Mesendoderm (in vitro differentiated cells): ENCODE data around the gene GRM5.

Experiments used
- DNase-seq: peaks from one replicate; pipeline ENCODE4 v3.0.0; 2013
- H2AK5ac ChIP-seq: 2 replicates; pipeline ENCODE4 v1.6.1; 2013; ENCODE audit warnings: low read length, inconsistent platforms
- H2BK120ac ChIP-seq: 2 replicates; pipeline ENCODE4 v1.6.1; 2013; ENCODE audit warnings: low read depth, mild to moderate bottlenecking, low read length, moderate library complexity, mixed read lengths
- H2BK15ac ChIP-seq: replicated peaks from 2 replicates; pipeline ENCODE4 v1.6.1; 2013; ENCODE audit warnings: low read depth, mild to moderate bottlenecking, moderate library complexity
- H2BK5ac ChIP-seq: 2 replicates; pipeline ENCODE4 v1.6.1; 2013; ENCODE audit warnings: low read length, inconsistent platforms
- H3K18ac ChIP-seq: 2 replicates; pipeline ENCODE4 v1.6.1; 2013; ENCODE audit warnings: mild to moderate bottlenecking, low read length, mixed read lengths
- H3K23ac ChIP-seq: one replicate; pipeline ENCODE4 v1.6.1; 2013; ENCODE audit warnings: low read length
- H3K27ac ChIP-seq: 2 replicates; pipeline ENCODE4 v1.5.1; 2013; ENCODE audit warnings: low read depth, mild to moderate bottlenecking, inconsistent platforms, low read length, moderate library complexity
- H3K27me3 ChIP-seq: 2 replicates; pipeline ENCODE4 v1.6.1; 2013; ENCODE audit warnings: low read length, control low read depth, mild to moderate bottlenecking, inconsistent platforms; ENCODE audit not compliant: insufficient read depth, poor library complexity
- H3K36me3 ChIP-seq: 2 replicates; pipeline ENCODE4 v1.6.1; 2013; ENCODE audit warnings: low read length, inconsistent platforms; ENCODE audit not compliant: control insufficient read depth, insufficient read depth
- H3K4ac ChIP-seq: one replicate; pipeline ENCODE4 v1.6.1; 2013; ENCODE audit warnings: low read depth, mild to moderate bottlenecking, low read length, moderate library complexity
- H3K4me1 ChIP-seq: 2 replicates; pipeline ENCODE4 v1.6.1; 2013; ENCODE audit warnings: low read depth, low read length, inconsistent platforms; ENCODE audit not compliant: control insufficient read depth
- H3K4me2 ChIP-seq: 2 replicates; pipeline ENCODE4 v1.6.1; 2013; ENCODE audit warnings: low read length
- H3K4me3 ChIP-seq: 2 replicates; pipeline ENCODE4 v1.5.1; 2013; ENCODE audit warnings: mild to moderate bottlenecking, low read length
- H3K56ac ChIP-seq: one replicate; pipeline ENCODE4 v1.6.1; 2013; ENCODE audit warnings: low read length
- H3K79me1 ChIP-seq: 2 replicates; pipeline ENCODE4 v1.6.1; 2013; ENCODE audit warnings: low read length, inconsistent platforms
- H3K79me2 ChIP-seq: 2 replicates; pipeline ENCODE4 v1.6.1; 2013; ENCODE audit warnings: mild to moderate bottlenecking, low read length; ENCODE audit not compliant: control insufficient read depth, insufficient read depth
- H3K9ac ChIP-seq: 2 replicates; pipeline ENCODE4 v1.6.1; 2013; ENCODE audit warnings: low read length, inconsistent platforms
- H4K5ac ChIP-seq: one replicate; pipeline ENCODE4 v1.6.1; 2013; ENCODE audit warnings: low read length
- H4K8ac ChIP-seq: one replicate; pipeline ENCODE4 v1.6.1; 2013; ENCODE audit warnings: low read depth, mild to moderate bottlenecking, control low read depth, low read length, moderate library complexity
- WGBS: extraction: QIAGEN DNeasy Blood & Tissue Kit; methylation state at CpG from one replicate; pipeline ENCODE4 v1.1.7; 2013; ENCODE audit warnings: low lambda C conversion rate, missing lambda C conversion rate; ENCODE audit not compliant: insufficient coverage; ENCODE audit errors: extremely low coverage; 5-methylcytosine and 5-hydroxymethylcytosine counted together

GRM5 gene

DNA sequence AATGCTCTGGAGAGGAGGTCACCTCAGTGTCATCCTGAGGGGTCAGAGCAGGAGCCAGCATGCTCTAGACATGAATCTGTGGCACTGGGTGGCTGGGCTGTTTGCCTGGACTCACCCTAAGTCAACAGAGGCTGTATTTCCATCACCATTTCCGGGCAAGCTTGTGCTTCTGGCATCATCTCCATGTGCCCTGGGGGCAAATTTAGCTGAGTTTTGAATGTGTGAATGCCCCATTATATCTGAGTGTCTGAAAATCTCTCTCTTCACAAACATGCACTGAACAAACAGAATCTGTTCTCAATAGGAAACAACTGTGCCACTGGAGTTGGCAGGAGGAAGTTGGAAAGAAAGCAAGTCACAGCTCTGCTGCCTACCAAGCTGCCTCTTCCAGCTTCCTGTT is 356.2 kb downstream of the GRM5 start:
- no peak overlapping the region for H4K8ac ChIP-seq
- no peak overlapping the region for H3K18ac ChIP-seq
- no peaks in the 10 kb centered on the region for H3K79me2 ChIP-seq
- H3K23ac ChIP-seq: no peak overlapping the region
- H3K36me3 ChIP-seq: no peaks in the 10 kb centered on the region
- H3K4ac ChIP-seq: no peak overlapping the region
- H4K5ac ChIP-seq: no peak overlapping the region
- no peak for DNase-seq
- H3K79me1 ChIP-seq: no peaks in the 10 kb centered on the region
- H2BK5ac ChIP-seq: no peak overlapping the region
- no peak overlapping the region for H2BK15ac ChIP-seq
- WGBS: no CpG with 5 or more reads among the region's 1 CpG
- H3K4me3 ChIP-seq: no peak overlapping the region
- no peak overlapping the region for H3K56ac ChIP-seq
- no peak overlapping the region for H3K4me2 ChIP-seq
- no peaks in the 10 kb centered on the region for H3K27me3 ChIP-seq
- no peak overlapping the region for H3K9ac ChIP-seq
- no peak overlapping the region for H2BK120ac ChIP-seq
- H3K4me1 ChIP-seq: peaks cover 3% of the 10 kb centered on the region
- H2AK5ac ChIP-seq: no peak overlapping the region
- H3K27ac ChIP-seq: no peak overlapping the region

DNA sequence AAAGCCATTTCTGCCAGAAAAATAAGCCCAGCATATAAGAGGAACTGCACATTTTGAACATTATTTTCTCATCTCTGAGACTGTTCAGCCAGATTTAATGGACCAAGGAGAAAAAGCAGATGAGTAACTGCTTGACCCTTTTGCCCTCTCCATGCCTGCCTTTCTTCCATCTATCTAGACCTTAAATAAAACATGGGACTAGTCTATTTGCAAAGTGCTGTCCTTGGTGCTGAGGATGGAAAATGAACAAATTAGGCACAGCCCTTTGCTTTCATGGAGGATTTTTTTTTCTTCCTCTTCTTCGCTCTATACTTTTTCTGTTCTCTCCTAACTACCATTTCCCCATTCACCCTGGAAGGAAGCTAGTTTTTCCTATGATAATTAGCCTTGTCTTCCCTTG is 361.3 kb downstream of the GRM5 start:
- Histone ChIP-seq H3K4me2 (no peak overlapping the region), H3K79me2 (no peaks in the 10 kb centered on the region), H3K9ac (no peak overlapping the region), H2BK15ac (no peak overlapping the region), H3K4me1 (peaks cover 1% of the 10 kb centered on the region), H4K8ac (no peak overlapping the region), H4K5ac (no peak overlapping the region), H2BK5ac (no peak overlapping the region), H3K23ac (no peak overlapping the region), H3K4me3 (no peak overlapping the region), H3K79me1 (no peaks in the 10 kb centered on the region), H3K56ac (no peak overlapping the region), H2BK120ac (no peak overlapping the region), H3K27ac (no peak overlapping the region), H3K36me3 (no peaks in the 10 kb centered on the region), H3K27me3 (no peaks in the 10 kb centered on the region), H3K18ac (no peak overlapping the region), H3K4ac (no peak overlapping the region), H2AK5ac (no peak overlapping the region)
- peak; percentile 22 for DNase-seq
- no CpG with 5 or more reads among the region's 1 CpG for WGBS

DNA sequence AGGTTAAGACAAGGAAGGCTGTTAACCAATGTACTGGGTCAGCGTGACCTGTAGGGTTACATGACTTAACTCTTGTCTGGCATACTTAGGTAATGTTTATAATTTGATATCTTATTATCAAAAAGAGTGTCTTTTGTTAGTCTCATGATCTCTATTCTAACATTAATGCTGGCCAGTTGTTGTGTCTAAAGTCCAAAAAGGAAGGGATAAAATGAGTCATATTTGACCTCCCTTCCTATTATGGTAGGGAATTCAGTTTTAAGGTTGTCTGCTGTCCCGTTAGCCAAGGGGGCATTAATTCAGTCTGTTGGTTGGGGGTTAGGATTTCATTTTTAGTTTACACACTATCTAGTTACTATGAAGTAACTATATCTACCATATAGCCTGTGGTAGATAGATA is 364.0 kb downstream of the GRM5 start:
- no peaks in the 10 kb centered on the region for H3K79me1 ChIP-seq
- H3K4ac ChIP-seq: no peak overlapping the region
- no peak overlapping the region for H2AK5ac ChIP-seq
- no peak overlapping the region for H3K4me2 ChIP-seq
- H3K36me3 ChIP-seq: no peaks in the 10 kb centered on the region
- no peak overlapping the region for H3K4me3 ChIP-seq
- no peak overlapping the region for H4K5ac ChIP-seq
- H2BK120ac ChIP-seq: no peak overlapping the region
- DNase-seq: no peak
- WGBS: no CpG with 5 or more reads among the region's 2 CpGs
- no peak overlapping the region for H2BK15ac ChIP-seq
- H2BK5ac ChIP-seq: no peak overlapping the region
- no peaks in the 10 kb centered on the region for H3K27me3 ChIP-seq
- no peaks in the 10 kb centered on the region for H3K79me2 ChIP-seq
- H3K56ac ChIP-seq: no peak overlapping the region
- no peak overlapping the region for H3K9ac ChIP-seq
- H3K4me1 ChIP-seq: no peaks in the 10 kb centered on the region
- H3K23ac ChIP-seq: no peak overlapping the region
- no peak overlapping the region for H4K8ac ChIP-seq
- no peak overlapping the region for H3K18ac ChIP-seq
- no peak overlapping the region for H3K27ac ChIP-seq

DNA sequence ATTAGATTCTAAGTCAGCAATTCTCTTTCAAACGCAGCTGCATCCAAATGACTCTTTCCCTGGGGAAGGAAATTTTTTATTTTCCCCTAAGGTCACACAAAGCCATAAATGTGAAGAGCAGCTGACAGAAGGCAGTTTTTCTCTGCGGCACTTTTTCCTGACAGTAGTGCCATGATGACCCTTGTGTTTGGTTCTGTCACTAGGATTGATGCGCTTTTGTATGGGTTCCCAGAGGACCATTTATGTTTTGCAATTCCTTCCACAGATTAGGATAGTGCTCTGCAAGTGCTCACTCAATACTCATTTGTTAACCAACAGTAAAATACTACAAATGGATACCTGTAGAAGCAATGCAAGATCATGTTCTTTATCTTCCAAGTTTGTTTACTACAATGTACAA is 368.6 kb downstream of the GRM5 start:
- no CpG with 5 or more reads among the region's 3 CpGs for WGBS
- no peaks in the 10 kb centered on the region for H3K27me3 ChIP-seq
- no peak overlapping the region for H3K27ac ChIP-seq

DNA sequence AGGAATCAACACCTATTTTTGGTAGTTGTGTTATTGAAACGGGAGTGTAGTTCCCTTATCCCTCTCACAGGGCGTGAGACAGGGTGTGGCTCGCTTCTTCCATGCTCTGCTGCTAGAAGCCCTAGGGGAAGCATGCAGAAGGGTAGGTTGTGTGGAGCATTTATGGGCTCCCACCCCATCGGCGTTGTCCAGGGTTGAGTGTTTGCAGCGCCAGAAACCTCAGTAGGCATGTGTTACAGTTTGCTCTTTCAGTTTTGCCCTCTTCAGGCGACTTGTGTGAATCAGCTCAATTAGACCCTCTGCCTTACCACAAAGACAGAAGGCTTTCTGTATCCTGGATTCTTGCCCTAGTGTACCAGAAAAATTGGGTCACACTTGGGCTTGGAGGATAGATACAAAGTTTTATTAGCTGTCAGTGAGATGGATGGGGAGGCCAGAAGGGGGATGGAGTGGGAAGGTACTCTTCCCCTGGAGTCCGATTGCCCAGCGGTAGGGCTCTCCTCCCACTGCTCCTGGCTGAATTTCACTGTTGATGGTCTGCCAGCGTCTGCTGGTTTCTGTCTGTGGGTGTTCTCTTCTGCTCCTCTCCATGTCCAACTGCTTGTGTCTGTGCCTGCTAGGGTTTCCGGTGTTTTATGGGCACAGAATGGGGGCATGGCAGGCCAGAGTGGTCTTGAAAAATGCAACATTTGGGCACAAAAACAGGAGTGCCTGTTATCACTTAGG is 369.9 kb downstream of the GRM5 start:
- Histone ChIP-seq H3K27ac (no peak overlapping the region), H4K5ac (no peak overlapping the region), H3K27me3 (no peaks in the 10 kb centered on the region), H3K79me1 (no peaks in the 10 kb centered on the region), H3K4ac (no peak overlapping the region), H3K56ac (no peak overlapping the region), H3K4me3 (no peak overlapping the region), H3K18ac (no peak overlapping the region), H3K9ac (no peak overlapping the region), H3K4me2 (no peak overlapping the region), H2BK15ac (no peak overlapping the region), H2BK120ac (no peak overlapping the region), H3K36me3 (no peaks in the 10 kb centered on the region), H4K8ac (no peak overlapping the region), H3K79me2 (no peaks in the 10 kb centered on the region), H3K23ac (no peak overlapping the region), H2BK5ac (no peak overlapping the region), H2AK5ac (no peak overlapping the region), H3K4me1 (no peaks in the 10 kb centered on the region)
- DNase-seq: peak; percentile 12
- WGBS: no CpG with 5 or more reads among the region's 11 CpGs

More for the DNA sequence above, 368.6 kb downstream of the GRM5 start:
- no peak overlapping the region for H3K56ac ChIP-seq
- no peak overlapping the region for H2BK15ac ChIP-seq
- no peaks in the 10 kb centered on the region for H3K4me1 ChIP-seq
- no peak overlapping the region for H3K4me2 ChIP-seq
- no peak overlapping the region for H3K23ac ChIP-seq
- H3K36me3 ChIP-seq: no peaks in the 10 kb centered on the region
- no peak overlapping the region for H2AK5ac ChIP-seq
- no peak overlapping the region for H4K5ac ChIP-seq
- H2BK120ac ChIP-seq: no peak overlapping the region
- H4K8ac ChIP-seq: no peak overlapping the region
- H3K18ac ChIP-seq: no peak overlapping the region
- H3K9ac ChIP-seq: no peak overlapping the region
- no peaks in the 10 kb centered on the region for H3K79me2 ChIP-seq
- no peak overlapping the region for H3K4me3 ChIP-seq
- H3K79me1 ChIP-seq: no peaks in the 10 kb centered on the region
- H3K4ac ChIP-seq: no peak overlapping the region
- no peak overlapping the region for H2BK5ac ChIP-seq
- no peak for DNase-seq
